ENCODE results near the gene CD53. TPM values are rescaled to one million over a fixed set of nuclear protein-coding genes. Genes with fewer than 3 reads are reported as not detected.
"Not testable (repeated sequence)": the region's sequence is repeated elsewhere in the genome, so short reads cannot be mapped to it uniquely, and the experiment has no call there.

The CD53 gene
- total RNA-seq, 1 donor from 2014 or later: 19.8 TPM

GRCh38 chr1:110928904-110929303 is 56.0 kb downstream of the CD53 start:
- Histone ChIP-seq H3K36me3 (ENCODE audit: control insufficient read depth in 3 of 3, insufficient read depth in 3 of 3, low read length in 3 of 3) (no peaks in the 10 kb centered on the region), H3K4me3 (ENCODE audit: low read length in 3 of 3) (no peak overlapping the region), H3K27ac (ENCODE audit: low read depth, low read length) (no peak overlapping the region), H3K9me3 (ENCODE audit: control insufficient read depth in 3 of 3, low read length in 3 of 3) (peaks cover 0 to 5% (median 0%) of the 10 kb centered on the region in 3 donors), H3K4me1 (ENCODE audit: control insufficient read depth in 3 of 3, insufficient read depth in 3 of 3, low read length in 3 of 3) (no peaks in the 10 kb centered on the region), H3K27me3 (ENCODE audit: control insufficient read depth in 3 of 3, insufficient read depth in 3 of 3, low read length in 3 of 3) (no peaks in the 10 kb centered on the region), H3K9ac (ENCODE audit: low read depth in 1 of 3, low read length in 3 of 3) (no peak overlapping the region)

DNA sequence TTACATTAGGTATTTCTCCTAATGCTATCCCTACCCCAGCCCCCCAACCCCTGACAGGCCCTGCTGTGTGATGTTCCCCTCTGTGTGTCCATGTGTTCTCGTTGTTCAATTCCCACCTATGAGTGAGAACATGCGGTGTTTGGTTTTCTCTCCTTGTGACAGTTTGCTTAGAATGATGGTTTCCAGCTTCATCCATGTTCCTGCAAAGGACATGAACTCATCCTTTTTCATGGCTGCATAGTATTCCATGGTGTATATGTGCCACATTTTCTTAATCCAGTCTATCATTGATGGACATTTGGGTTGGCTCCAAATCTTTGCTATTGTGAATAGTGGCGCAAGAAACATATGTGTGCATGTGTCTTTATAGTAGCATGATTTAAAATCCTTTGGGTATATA is 58.1 kb downstream of the CD53 start:
- not testable (repeated sequence) for H3K4me1 ChIP-seq (ENCODE audit: control insufficient read depth in 3 of 3, insufficient read depth in 3 of 3, low read length in 3 of 3); H3K36me3 ChIP-seq (ENCODE audit: control insufficient read depth in 3 of 3, insufficient read depth in 3 of 3, low read length in 3 of 3); H3K27me3 ChIP-seq (ENCODE audit: control insufficient read depth in 3 of 3, insufficient read depth in 3 of 3, low read length in 3 of 3); H3K9ac ChIP-seq (ENCODE audit: low read depth in 1 of 3, low read length in 3 of 3); H3K4me3 ChIP-seq (ENCODE audit: low read length in 3 of 3); H3K9me3 ChIP-seq (ENCODE audit: control insufficient read depth in 3 of 3, low read length in 3 of 3); H3K27ac ChIP-seq (ENCODE audit: low read depth, low read length)

DNA sequence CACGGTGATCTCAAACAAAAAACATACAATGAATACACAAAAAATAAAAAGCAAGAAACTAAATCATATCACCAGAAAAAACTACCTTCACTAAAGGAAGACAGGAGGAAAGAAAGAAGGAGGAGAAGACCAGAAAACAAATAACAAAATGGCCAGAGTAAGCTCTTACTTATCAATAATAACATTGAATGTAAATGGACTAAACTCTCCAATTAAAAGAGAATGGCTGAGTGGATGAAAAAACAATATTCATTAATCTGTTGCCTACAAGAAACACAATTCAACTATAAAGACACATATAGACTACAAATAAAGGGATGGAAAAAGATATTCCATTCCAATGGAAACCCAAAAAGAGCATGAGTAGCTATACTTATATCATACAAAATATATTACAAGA is 63.6 kb downstream of the CD53 start:
- Histone ChIP-seq H3K4me1 (ENCODE audit: control insufficient read depth in 3 of 3, insufficient read depth in 3 of 3, low read length in 3 of 3) (no peaks in the 10 kb centered on the region), H3K4me3 (ENCODE audit: low read length in 3 of 3) (no peak overlapping the region), H3K9me3 (ENCODE audit: control insufficient read depth in 3 of 3, low read length in 3 of 3) (peaks cover 0 to 9% (median 2%) of the 10 kb centered on the region in 3 donors), H3K27ac (ENCODE audit: low read depth, low read length) (no peak overlapping the region), H3K36me3 (ENCODE audit: control insufficient read depth in 3 of 3, insufficient read depth in 3 of 3, low read length in 3 of 3) (no peaks in the 10 kb centered on the region), H3K27me3 (ENCODE audit: control insufficient read depth in 3 of 3, insufficient read depth in 3 of 3, low read length in 3 of 3) (no peaks in the 10 kb centered on the region), H3K9ac (ENCODE audit: low read depth in 1 of 3, low read length in 3 of 3) (no peak overlapping the region)

- Histone ChIP-seq H3K27me3 (ENCODE audit: control insufficient read depth in 3 of 3, insufficient read depth in 3 of 3, low read length in 3 of 3) (no peaks in the 10 kb centered on the region), H3K36me3 (ENCODE audit: control insufficient read depth in 3 of 3, insufficient read depth in 3 of 3, low read length in 3 of 3) (peaks cover 6 to 11% (median 10%) of the 10 kb centered on the region in 3 donors), H3K27ac (ENCODE audit: low read depth, low read length) (no peak overlapping the region), H3K9ac (ENCODE audit: low read depth in 1 of 3, low read length in 3 of 3) (no peak overlapping the region), H3K9me3 (ENCODE audit: control insufficient read depth in 3 of 3, low read length in 3 of 3) (no peaks in the 10 kb centered on the region), H3K4me3 (ENCODE audit: low read length in 3 of 3) (no peak overlapping the region), H3K4me1 (ENCODE audit: control insufficient read depth in 3 of 3, insufficient read depth in 3 of 3, low read length in 3 of 3) (no peaks in the 10 kb centered on the region)
Measured at GRCh38 chr1:110944806-110945205, 71.9 kb downstream of the CD53 start.

DNA sequence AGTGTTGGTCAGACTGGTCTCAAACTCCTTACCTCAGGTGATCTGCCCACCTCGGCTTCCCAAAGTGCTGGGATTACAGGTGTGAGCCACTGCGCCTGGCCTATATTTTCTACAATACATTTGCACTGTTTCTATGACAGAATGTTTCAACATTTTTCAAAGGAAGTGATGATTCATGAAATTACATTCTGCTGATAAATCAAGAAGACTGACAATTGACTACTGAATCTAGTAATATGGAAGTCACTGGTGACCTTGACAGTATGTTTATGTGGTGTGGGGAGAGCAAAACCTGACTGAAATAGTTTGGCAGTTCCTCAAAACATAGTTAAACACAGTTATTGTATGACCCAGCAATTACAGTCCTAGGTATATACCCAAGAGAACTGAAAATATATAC is 72.7 kb downstream of the CD53 start:
- Histone ChIP-seq H3K27me3 (ENCODE audit: control insufficient read depth in 3 of 3, insufficient read depth in 3 of 3, low read length in 3 of 3) (no peaks in the 10 kb centered on the region), H3K36me3 (ENCODE audit: control insufficient read depth in 3 of 3, insufficient read depth in 3 of 3, low read length in 3 of 3) (peaks cover 6 to 12% (median 11%) of the 10 kb centered on the region in 3 donors), H3K9ac (ENCODE audit: low read depth in 1 of 3, low read length in 3 of 3) (no peak overlapping the region), H3K4me3 (ENCODE audit: low read length in 3 of 3) (no peak overlapping the region), H3K27ac (ENCODE audit: low read depth, low read length) (no peak overlapping the region), H3K4me1 (ENCODE audit: control insufficient read depth in 3 of 3, insufficient read depth in 3 of 3, low read length in 3 of 3) (no peaks in the 10 kb centered on the region), H3K9me3 (ENCODE audit: control insufficient read depth in 3 of 3, low read length in 3 of 3) (no peaks in the 10 kb centered on the region)

- peaks cover 6 to 21% (median 19%) of the 10 kb centered on the region in 3 donors for H3K36me3 ChIP-seq (ENCODE audit: control insufficient read depth in 3 of 3, insufficient read depth in 3 of 3, low read length in 3 of 3)
Measured at GRCh38 chr1:110948038-110948810, 75.3 kb downstream of the CD53 start.

More at GRCh38 chr1:110948038-110948810, 75.3 kb downstream of the CD53 start:
- Histone ChIP-seq H3K4me1 (ENCODE audit: control insufficient read depth in 3 of 3, insufficient read depth in 3 of 3, low read length in 3 of 3) (no peaks in the 10 kb centered on the region), H3K4me3 (ENCODE audit: low read length in 3 of 3) (no peak overlapping the region), H3K9ac (ENCODE audit: low read depth in 1 of 3, low read length in 3 of 3) (no peak overlapping the region), H3K27ac (ENCODE audit: low read depth, low read length) (no peak overlapping the region), H3K9me3 (ENCODE audit: control insufficient read depth in 3 of 3, low read length in 3 of 3) (no peaks in the 10 kb centered on the region), H3K27me3 (ENCODE audit: control insufficient read depth in 3 of 3, insufficient read depth in 3 of 3, low read length in 3 of 3) (no peaks in the 10 kb centered on the region)

Other genes starting within 250 kb of the CD53 start
- gene KCNA3, start 198.2 kb upstream of the CD53 start, total RNA-seq: 0.52 TPM
- gene LRIF1, start 90.8 kb downstream of the CD53 start, total RNA-seq: 3.7 TPM